IgD-negative memory B cell (primary cell): ENCODE measurements around the gene FAM107B. TPM values are rescaled to one million over a fixed set of nuclear protein-coding genes. Genes with fewer than 3 reads are reported as not detected.
"Not testable (repeated sequence)": the region's sequence is repeated elsewhere in the genome, so short reads cannot be mapped to it uniquely, and the experiment has no call there.

Experiments
- H3K27ac Mint-ChIP-seq, 3 donors: one replicate each; pipeline ENCODE4 v1.8.0; 2020 to 2022; ENCODE audit warnings: mild to moderate bottlenecking in 3 of 3, mixed read lengths in 3 of 3, moderate library complexity in 1 of 3
- H3K27me3 Mint-ChIP-seq: one replicate; pipeline ENCODE4 v1.8.0; 2021; ENCODE audit warnings: mixed read lengths
- H3K36me3 Mint-ChIP-seq: one replicate; pipeline ENCODE4 v1.8.0; 2020; ENCODE audit warnings: mild to moderate bottlenecking, mixed read lengths
- H3K4me1 Mint-ChIP-seq, 3 donors: one replicate each; pipeline ENCODE4 v1.8.0; 2020 to 2022; ENCODE audit warnings: mixed read lengths in 3 of 3, mild to moderate bottlenecking in 1 of 3
- H3K4me3 Mint-ChIP-seq, 4 donors: one replicate each; pipeline ENCODE4 v1.8.0; 2020 to 2022; ENCODE audit warnings: mild to moderate bottlenecking in 4 of 4, mixed read lengths in 4 of 4, moderate library complexity in 3 of 4
- H3K9me3 Mint-ChIP-seq, 3 donors: one replicate each; pipeline ENCODE4 v1.8.0; 2020 to 2021; ENCODE audit warnings: mixed read lengths in 3 of 3, mild to moderate bottlenecking in 1 of 3
- polyA plus RNA-seq: library from polyadenylated mRNA; unstranded; fragments of 300-500 nt; fragmentation: Illumina TruSeq; gene quantifications from one replicate; pipeline ENCODE4 v1.2.3, GENCODE V29; 2021

The FAM107B gene
- polyA plus RNA-seq, 1 donor from 2014 or later, result 113 TPM

DNA sequence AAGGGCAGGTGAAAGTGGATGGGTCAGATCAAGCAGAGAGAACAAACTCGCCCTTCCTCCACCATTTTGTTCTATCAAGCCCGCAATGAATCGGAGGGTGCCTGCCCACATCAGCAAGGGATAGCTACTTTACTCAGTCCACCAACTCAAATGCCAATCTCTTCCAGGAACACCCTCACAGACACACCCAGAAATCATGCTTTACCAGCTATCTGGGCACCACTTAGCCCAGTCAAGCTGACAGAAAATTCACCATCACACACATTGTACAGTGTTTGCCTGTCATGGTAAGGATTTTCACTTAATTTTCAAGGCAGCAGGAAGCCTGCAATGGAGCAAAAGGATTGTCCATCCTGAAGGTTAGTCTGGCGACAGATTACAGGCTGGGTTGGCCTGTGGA lies 75.2 kb downstream of the FAM107B start:
- peaks cover 3% of the 10 kb centered on the region for H3K27me3 Mint-ChIP-seq
- peaks cover 6 to 11% (median 8%) of the 10 kb centered on the region in 3 donors for H3K4me1 Mint-ChIP-seq
- H3K27ac Mint-ChIP-seq, result no peak overlapping the region
- no peak overlapping the region for H3K4me3 Mint-ChIP-seq
- peaks cover 0 to 2% (median 0%) of the 10 kb centered on the region in 3 donors for H3K9me3 Mint-ChIP-seq
- H3K36me3 Mint-ChIP-seq, result peaks cover 4% of the 10 kb centered on the region

DNA sequence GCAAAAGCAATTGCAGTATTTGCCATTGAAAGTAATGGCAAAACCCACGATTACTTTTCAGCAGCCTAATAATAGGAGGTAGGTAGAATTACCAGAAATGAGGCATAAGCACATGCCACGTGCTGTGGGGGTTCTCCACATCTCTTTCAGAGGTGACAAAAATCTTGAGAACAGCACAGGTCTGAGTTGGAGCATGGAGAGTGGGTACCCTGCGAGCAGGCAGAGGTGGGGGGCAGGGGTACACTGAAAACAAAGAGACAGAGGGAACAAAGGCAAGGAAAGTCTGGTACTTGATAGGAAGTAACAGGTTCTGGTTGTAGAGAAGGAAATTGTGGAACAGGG lies 75.9 kb downstream of the FAM107B start:
- Mint-ChIP-seq H3K36me3 (peaks cover 4% of the 10 kb centered on the region), H3K4me3 (no peak overlapping the region), H3K4me1 (peaks cover 6 to 11% (median 8%) of the 10 kb centered on the region in 3 donors), H3K27ac (no peak overlapping the region), H3K9me3 (peaks cover 0 to 4% (median 2%) of the 10 kb centered on the region in 3 donors), H3K27me3 (peaks cover 3% of the 10 kb centered on the region)

DNA sequence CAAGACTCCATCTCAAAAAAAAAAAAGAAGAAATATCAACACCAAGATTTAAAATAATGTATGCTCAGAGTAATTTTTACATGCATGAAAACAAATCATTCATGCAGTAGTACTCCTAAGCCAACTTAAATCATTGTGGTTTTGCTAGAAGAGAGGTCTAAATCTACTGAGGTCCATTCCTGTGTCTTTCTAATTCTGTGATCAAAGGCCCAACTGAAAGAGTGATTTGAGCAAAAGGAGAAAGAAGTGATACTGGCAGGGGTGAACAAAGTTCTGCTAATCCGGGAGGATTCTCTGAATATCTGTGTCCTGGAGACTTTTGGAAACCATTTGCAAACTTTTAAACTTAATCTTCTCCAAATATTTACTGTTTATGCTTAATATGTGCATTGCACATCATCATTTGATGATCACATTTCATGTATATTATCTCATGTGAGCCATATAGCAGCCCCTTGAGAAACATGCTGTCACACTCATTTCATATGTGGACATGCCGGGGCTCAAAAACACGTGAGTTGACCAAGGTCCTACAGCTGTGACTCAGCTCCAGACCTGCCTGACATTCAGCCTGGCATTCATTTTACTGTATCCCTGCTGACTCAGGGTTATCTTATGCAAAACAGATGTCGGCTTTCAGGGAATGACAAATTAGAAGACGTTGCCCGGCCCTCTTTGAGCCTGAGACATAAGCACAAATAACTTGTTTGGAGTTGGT lies 76.4 kb downstream of the FAM107B start:
- Mint-ChIP-seq H3K9me3 (peaks cover 0 to 8% (median 2%) of the 10 kb centered on the region in 3 donors), H3K27ac (no peak overlapping the region)

DNA sequence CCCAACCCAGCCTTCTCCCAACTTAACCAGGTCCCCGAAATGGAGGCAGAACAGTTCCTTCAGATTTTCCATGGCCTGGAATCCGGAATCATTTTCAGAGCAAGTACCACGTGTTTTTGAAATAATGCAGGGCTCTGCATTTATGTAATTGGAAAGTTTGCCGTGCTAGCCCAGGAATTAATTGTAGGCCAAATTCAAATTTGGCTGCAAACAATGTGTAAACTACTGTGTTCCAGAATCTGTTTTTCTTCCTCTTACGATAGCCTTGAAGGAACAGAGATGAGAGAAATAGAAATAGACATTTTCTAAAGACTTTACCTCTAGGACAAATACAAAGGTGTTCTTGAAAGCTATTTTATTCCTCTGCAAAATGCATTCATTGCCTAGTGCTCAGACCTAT lies 77.4 kb downstream of the FAM107B start:
- Mint-ChIP-seq H3K4me1 (peaks cover 6 to 16% (median 8%) of the 10 kb centered on the region in 3 donors), H3K27ac (no peak overlapping the region), H3K36me3 (peaks cover 4% of the 10 kb centered on the region), H3K27me3 (peaks cover 3% of the 10 kb centered on the region), H3K4me3 (no peak overlapping the region), H3K9me3 (peaks cover 0 to 8% (median 2%) of the 10 kb centered on the region in 3 donors)

More for the DNA sequence above, 76.4 kb downstream of the FAM107B start:
- peaks cover 3% of the 10 kb centered on the region for H3K27me3 Mint-ChIP-seq
- H3K4me1 Mint-ChIP-seq, result peaks cover 6 to 11% (median 8%) of the 10 kb centered on the region in 3 donors
- H3K36me3 Mint-ChIP-seq, result peaks cover 4% of the 10 kb centered on the region
- no peak overlapping the region for H3K4me3 Mint-ChIP-seq

DNA sequence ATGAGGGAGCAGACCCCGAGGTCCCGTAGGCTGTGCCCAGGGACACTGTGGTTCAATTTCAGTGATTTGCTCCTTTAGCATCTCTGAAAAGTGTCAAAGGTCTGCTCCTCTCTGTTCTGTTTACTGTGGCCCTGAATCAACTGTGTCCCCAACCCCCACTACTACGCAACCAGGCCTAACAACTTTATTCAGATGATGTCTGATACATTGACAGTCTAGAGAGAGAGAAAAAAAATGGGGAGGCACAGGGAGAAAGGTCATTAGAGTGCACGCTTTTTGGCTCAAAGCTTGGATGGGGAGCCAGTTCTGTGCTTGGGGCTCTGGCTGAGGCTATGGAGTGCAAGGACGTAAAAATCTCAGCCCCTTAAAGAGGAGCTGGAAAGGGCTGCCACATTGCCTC lies 77.9 kb downstream of the FAM107B start:
- no peak overlapping the region for H3K4me3 Mint-ChIP-seq
- peaks cover 6% of the 10 kb centered on the region for H3K36me3 Mint-ChIP-seq
- peaks cover 3% of the 10 kb centered on the region for H3K27me3 Mint-ChIP-seq
- peaks cover 6 to 17% (median 8%) of the 10 kb centered on the region in 3 donors for H3K4me1 Mint-ChIP-seq
- peak overlapping the region in 1 of 3 donors; percentile 39 for H3K27ac Mint-ChIP-seq
- peaks cover 0 to 8% (median 2%) of the 10 kb centered on the region in 3 donors for H3K9me3 Mint-ChIP-seq

DNA sequence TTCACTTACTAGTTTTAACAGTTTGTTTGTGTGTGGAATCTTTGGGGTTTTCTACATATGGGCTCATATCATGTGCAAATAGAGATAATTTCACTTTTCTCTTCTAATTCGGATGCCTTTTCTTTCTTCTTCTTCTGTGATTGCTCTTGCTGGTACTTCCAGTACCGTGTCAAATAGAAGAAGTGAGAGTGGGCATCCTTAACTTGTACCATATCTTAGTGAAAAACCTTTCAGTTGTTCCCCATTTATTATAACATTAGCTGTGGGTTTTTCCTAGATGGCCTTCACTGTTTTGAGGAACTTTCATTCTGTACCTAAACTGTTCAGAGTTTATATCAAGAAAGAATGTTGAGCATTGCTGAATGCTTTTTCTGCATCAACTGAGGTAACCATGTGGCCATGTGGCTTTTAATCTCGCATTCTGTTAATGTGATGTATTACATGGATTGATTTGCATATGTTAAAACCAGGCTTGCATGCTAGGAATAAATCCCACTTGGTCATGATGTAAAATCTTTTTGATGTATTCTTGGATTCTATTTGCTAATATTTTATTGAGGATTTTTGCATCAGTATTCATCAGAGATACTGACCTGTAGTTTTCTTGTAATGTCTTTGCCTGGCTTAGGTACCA lies 78.7 kb downstream of the FAM107B start:
- Mint-ChIP-seq H3K27me3 (peaks cover 3% of the 10 kb centered on the region), H3K4me3 (no peak overlapping the region), H3K27ac (peak overlapping the region in 1 of 3 donors; percentile 5), H3K36me3 (peaks cover 6% of the 10 kb centered on the region), H3K4me1 (peaks cover 6 to 17% (median 8%) of the 10 kb centered on the region in 3 donors), H3K9me3 (peaks cover 0 to 8% (median 2%) of the 10 kb centered on the region in 3 donors)

DNA sequence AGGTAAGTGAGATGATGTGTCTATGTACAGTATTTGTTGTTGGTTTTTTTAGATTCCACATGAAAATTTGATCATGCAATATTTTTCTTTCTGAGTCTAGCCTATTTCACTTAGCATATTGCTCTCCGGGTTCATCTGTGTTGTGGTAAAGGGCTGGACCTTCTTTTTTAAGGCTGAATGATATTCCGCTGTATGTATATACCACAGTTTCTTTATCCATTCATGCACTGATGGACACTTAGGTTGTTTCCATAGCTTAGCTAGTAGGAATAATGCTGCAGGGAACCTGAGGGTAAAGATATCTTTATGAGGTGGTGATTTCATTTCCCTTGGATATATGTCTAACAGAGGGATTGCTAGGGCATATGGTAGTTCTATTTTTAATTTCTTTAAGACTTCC lies 80.8 kb downstream of the FAM107B start:
- peaks cover 3% of the 10 kb centered on the region for H3K27me3 Mint-ChIP-seq
- peaks cover 0 to 8% (median 0%) of the 10 kb centered on the region in 3 donors for H3K9me3 Mint-ChIP-seq
- no peak overlapping the region for H3K27ac Mint-ChIP-seq
- peaks cover 4% of the 10 kb centered on the region for H3K36me3 Mint-ChIP-seq
- peaks cover 8 to 17% (median 8%) of the 10 kb centered on the region in 3 donors for H3K4me1 Mint-ChIP-seq
- no peak overlapping the region for H3K4me3 Mint-ChIP-seq

DNA sequence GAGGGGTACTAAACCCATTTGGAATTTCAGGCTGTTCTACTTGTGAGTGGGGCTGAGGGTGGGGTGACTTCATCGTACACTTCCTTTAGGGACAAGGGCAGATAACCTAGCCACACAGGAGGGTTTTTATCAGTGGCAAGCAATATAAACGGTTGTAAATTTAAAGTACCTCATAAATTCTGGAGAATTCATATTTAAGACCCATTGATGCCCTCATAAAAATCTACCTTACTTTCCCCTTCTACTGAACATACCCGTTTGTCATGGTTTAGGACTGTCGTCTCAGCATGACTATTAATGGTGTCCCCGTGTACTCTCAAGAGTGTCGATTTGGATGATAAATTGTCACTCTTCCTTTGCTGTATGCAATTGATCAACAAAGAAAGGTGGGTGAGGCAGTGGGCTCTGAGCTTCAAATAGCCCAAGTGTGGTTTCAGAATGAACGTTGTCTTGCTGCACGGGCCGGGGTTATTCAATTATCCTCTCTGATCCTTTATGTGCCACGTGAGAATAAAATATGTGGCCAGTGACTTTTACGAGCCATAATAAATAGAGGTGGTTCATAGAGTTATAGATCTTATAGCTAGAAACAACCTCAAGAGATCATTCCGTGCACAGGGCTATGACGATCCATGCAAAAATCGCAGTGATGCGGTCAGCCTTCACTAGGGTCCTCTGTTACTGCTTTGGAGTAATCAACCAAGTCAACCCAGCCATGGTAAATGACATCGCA lies 82.2 kb downstream of the FAM107B start:
- H3K27ac Mint-ChIP-seq, result no peak overlapping the region
- H3K27me3 Mint-ChIP-seq, result peaks cover 3% of the 10 kb centered on the region
- peaks cover 8 to 12% (median 11%) of the 10 kb centered on the region in 3 donors for H3K4me1 Mint-ChIP-seq
- peaks cover 0 to 8% (median 0%) of the 10 kb centered on the region in 3 donors for H3K9me3 Mint-ChIP-seq
- peaks cover 4% of the 10 kb centered on the region for H3K36me3 Mint-ChIP-seq
- no peak overlapping the region for H3K4me3 Mint-ChIP-seq

DNA sequence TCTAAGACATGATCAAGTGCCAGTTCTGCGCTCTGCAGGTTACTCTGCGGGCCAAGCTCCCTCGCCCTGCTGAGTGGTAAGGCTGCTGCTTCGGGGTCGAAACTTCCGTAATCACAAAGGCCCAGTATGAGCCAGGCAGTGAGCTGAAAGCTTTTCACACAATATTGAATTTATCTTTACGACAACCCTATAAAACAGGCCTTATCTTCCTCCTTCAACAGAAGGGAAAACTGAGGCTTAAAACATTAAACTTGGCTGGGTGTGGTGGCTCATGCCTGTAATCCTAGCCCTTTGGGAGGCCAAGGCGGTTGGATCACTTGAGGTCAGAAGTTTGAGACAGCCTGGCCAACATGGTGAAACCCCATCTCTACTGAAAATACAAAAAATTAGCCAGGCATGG lies 83.3 kb downstream of the FAM107B start:
- H3K27me3 Mint-ChIP-seq, result peaks cover 3% of the 10 kb centered on the region
- peaks cover 4% of the 10 kb centered on the region for H3K36me3 Mint-ChIP-seq
- no peak overlapping the region for H3K4me3 Mint-ChIP-seq
- H3K4me1 Mint-ChIP-seq, result peaks cover 8 to 12% (median 11%) of the 10 kb centered on the region in 3 donors
- no peak overlapping the region for H3K27ac Mint-ChIP-seq
- H3K9me3 Mint-ChIP-seq, result peaks cover 0 to 8% (median 0%) of the 10 kb centered on the region in 3 donors

DNA sequence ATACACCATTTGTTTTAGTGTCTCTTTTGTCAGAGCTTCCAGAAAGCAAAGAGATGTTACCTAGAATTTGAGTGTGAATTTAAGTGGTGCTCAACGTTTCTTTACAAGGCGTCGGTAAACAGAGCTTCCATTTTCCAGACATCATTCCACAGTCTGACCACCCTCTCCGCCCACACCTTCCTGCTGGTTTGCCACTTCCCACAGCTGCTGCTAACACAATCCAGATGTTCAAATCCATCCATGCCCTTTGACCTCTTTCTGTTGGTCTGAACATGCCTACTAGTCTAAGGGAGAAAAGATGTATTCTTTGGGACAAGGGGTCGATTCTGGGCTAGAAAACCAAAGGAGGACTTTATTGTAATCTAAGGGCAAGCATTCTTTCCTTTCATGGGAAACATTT lies 86.1 kb downstream of the FAM107B start:
- Mint-ChIP-seq H3K4me1 (peaks cover 0 to 7% (median 5%) of the 10 kb centered on the region in 3 donors), H3K27me3 (no peaks in the 10 kb centered on the region), H3K36me3 (peaks cover 4% of the 10 kb centered on the region), H3K4me3 (no peak overlapping the region), H3K9me3 (peaks cover 0 to 2% (median 2%) of the 10 kb centered on the region in 3 donors), H3K27ac (peak overlapping the region in 1 of 3 donors; percentile 37)

DNA sequence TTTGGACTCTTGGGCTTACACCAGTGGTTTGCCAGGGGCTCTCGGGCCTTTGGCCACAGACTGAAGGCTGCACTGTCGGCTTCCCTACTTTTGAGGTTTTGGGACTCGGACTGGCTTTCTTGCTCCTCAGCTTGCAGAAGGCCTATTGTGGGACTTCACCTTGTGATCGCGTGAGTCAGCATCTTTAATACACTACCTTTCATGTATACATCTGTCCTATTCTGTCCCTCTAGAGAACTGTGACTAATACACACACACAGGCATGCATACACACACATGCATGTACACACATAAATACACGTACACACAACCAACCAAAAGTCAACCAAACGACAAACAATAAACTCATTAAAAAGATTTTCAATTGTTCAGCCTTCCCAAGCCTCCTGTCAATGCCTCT lies 86.5 kb downstream of the FAM107B start:
- H3K4me3 Mint-ChIP-seq, H3K27ac Mint-ChIP-seq, H3K27me3 Mint-ChIP-seq, H3K4me1 Mint-ChIP-seq, H3K36me3 Mint-ChIP-seq, H3K9me3 Mint-ChIP-seq: not testable (repeated sequence)

DNA sequence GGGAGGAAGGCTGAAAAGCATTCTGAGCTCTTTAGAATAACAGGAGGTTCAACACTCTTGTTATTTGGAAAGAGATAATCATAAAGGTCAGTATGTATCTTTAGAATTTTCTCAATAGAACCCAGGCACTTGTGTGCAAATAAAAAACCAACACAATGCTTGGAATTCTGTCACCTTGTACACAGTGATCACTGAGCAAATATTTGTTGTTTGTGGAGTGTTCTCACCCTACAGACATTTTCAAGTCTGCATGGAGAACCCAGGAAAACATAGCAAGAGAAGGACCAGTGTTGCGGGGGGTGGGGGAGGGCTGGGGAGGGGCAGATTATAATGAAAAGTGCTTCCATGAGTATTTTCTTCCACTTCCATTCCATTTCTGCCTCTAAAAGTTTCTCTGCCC lies 87.4 kb downstream of the FAM107B start:
- Mint-ChIP-seq H3K4me3 (no peak overlapping the region), H3K36me3 (peaks cover 4% of the 10 kb centered on the region), H3K27ac (no peak overlapping the region), H3K27me3 (no peaks in the 10 kb centered on the region), H3K9me3 (peaks cover 0 to 2% (median 0%) of the 10 kb centered on the region in 3 donors), H3K4me1 (peaks cover 0 to 5% (median 3%) of the 10 kb centered on the region in 3 donors)

DNA sequence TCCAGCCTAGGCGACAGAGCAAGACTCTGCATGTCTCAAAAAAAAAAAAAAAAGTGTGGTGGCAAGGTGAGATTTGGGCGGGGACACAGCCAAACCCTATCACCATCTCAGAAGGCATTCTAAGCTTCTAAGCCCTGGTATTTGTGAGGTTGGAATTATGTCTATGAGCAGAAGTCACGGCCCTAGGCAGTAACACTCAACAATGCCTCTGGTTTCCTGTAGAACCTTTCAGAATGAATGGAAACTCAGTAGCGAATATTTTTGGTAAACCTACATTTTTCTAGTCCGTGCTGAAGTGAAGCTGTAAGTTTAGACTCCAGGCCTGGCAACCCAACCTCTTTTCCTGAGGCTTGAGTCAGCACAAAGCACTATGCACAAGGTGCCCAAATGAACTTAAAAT lies 88.3 kb downstream of the FAM107B start:
- no peak overlapping the region for H3K27ac Mint-ChIP-seq
- peaks cover 0 to 5% (median 1%) of the 10 kb centered on the region in 3 donors for H3K4me1 Mint-ChIP-seq
- H3K9me3 Mint-ChIP-seq, result peaks cover 0 to 2% (median 0%) of the 10 kb centered on the region in 3 donors
- no peaks in the 10 kb centered on the region for H3K27me3 Mint-ChIP-seq
- peaks cover 2% of the 10 kb centered on the region for H3K36me3 Mint-ChIP-seq
- no peak overlapping the region for H3K4me3 Mint-ChIP-seq

DNA sequence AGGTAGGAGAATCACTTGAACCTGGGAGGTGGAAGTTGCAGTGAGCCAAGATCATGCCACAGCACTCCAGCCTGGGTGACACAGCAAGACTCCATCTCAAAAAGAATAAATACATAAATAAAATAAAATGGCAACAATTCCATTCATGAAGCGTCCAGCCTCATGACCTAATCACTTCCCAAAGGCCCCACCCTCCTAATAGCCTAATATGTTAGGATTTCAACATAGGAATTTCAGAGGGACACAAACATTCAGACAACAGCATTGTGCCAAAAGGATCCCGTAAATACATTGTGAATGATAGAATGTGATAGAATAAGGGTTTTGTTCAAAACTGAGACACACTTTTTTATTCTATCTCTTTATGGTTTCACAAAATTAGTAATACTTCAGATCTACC lies 90.3 kb downstream of the FAM107B start:
- Mint-ChIP-seq H3K9me3 (peaks cover 0 to 2% (median 0%) of the 10 kb centered on the region in 3 donors), H3K27ac (no peak overlapping the region), H3K36me3 (peaks cover 3% of the 10 kb centered on the region), H3K27me3 (no peaks in the 10 kb centered on the region), H3K4me1 (peaks cover 1 to 5% (median 2%) of the 10 kb centered on the region in 3 donors), H3K4me3 (no peak overlapping the region)

DNA sequence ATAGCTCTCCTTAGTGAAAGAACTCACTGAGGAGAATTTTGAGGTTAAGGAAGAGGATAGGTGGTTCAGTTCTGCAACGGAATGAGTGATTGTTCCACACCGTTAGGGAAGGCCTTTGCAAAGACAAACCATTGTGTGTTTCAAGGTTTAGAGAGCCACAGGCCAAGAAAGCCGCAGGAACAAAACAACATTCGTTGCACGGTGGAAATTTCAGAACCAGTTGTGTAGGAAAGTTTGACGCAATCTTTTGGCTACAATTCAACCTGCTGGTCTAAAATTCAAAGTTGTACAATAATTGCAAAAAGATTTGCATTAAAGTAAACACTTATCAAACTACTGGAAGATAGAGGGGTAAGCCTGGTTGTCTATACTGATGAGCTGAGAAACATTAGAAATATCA lies 91.4 kb downstream of the FAM107B start:
- Mint-ChIP-seq H3K27ac (no peak overlapping the region), H3K9me3 (peaks cover 0 to 2% (median 0%) of the 10 kb centered on the region in 3 donors), H3K36me3 (peaks cover 3% of the 10 kb centered on the region), H3K4me3 (no peak overlapping the region), H3K27me3 (no peaks in the 10 kb centered on the region), H3K4me1 (peaks cover 0 to 5% (median under 1%) of the 10 kb centered on the region in 3 donors)
